Duodenal mucosa (tissue), 2 donors: ENCODE results near the gene CCDC177.
"Not testable (repeated sequence)": the region's sequence is repeated elsewhere in the genome, so short reads cannot be mapped to it uniquely, and the experiment has no call there.

Experiments used
- H3K27ac ChIP-seq: one replicate; pipeline ENCODE4 v1.7.0; 2013; ENCODE audit warnings: low read depth, low read length
- H3K27me3 ChIP-seq, 2 donors: one replicate each; pipeline ENCODE4 v1.7.0; 2013; ENCODE audit warnings: low read length in 2 of 2, control low read depth in 1 of 2; ENCODE audit not compliant: insufficient read depth in 2 of 2, control insufficient read depth in 1 of 2
- H3K36me3 ChIP-seq, 2 donors: one replicate each; pipeline ENCODE4 v1.7.0; 2013; ENCODE audit warnings: low read length in 2 of 2, control low read depth in 1 of 2; ENCODE audit not compliant: insufficient read depth in 2 of 2, control insufficient read depth in 1 of 2
- H3K4me1 ChIP-seq, 2 donors: one replicate each; pipeline ENCODE4 v1.7.0; 2013; ENCODE audit warnings: low read length in 2 of 2, control low read depth in 1 of 2; ENCODE audit not compliant: insufficient read depth in 2 of 2, control insufficient read depth in 1 of 2
- H3K4me3 ChIP-seq, 2 donors: one replicate each; pipeline ENCODE4 v1.7.0; 2013; ENCODE audit warnings: low read length in 2 of 2, low read depth in 1 of 2
- H3K9ac ChIP-seq, 2 donors: one replicate each; pipeline ENCODE4 v1.7.0; 2013; ENCODE audit warnings: low read length in 2 of 2, low read depth in 1 of 2
- H3K9me3 ChIP-seq, 2 donors: one replicate each; pipeline ENCODE4 v1.7.0; 2013; ENCODE audit warnings: low read length in 2 of 2, control low read depth in 1 of 2; ENCODE audit not compliant: control insufficient read depth in 1 of 2

Gene CCDC177

GRCh38 chr14:69600304-69600891 lies 25.7 kb upstream of the CCDC177 start:
- H3K27me3 ChIP-seq = no peaks in the 10 kb centered on the region
- H3K4me1 ChIP-seq = peaks cover under 1 to 3% of the 10 kb centered on the region in 2 donors
- H3K4me3 ChIP-seq = no peak overlapping the region
- H3K36me3 ChIP-seq = no peaks in the 10 kb centered on the region
- H3K9me3 ChIP-seq = no peaks in the 10 kb centered on the region
- no peak overlapping the region for H3K27ac ChIP-seq
- H3K9ac ChIP-seq = no peak overlapping the region

GRCh38 chr14:69599431-69599830 lies 24.8 kb upstream of the CCDC177 start:
- H3K9me3 ChIP-seq, H3K9ac ChIP-seq, H3K4me1 ChIP-seq, H3K27ac ChIP-seq, H3K36me3 ChIP-seq, H3K27me3 ChIP-seq, H3K4me3 ChIP-seq: not testable (repeated sequence)

GRCh38 chr14:69595336-69595735 lies 20.7 kb upstream of the CCDC177 start:
- Histone ChIP-seq H3K36me3 (no peaks in the 10 kb centered on the region), H3K9me3 (no peaks in the 10 kb centered on the region), H3K4me1 (no peaks in the 10 kb centered on the region), H3K9ac (no peak overlapping the region), H3K27me3 (no peaks in the 10 kb centered on the region), H3K27ac (no peak overlapping the region), H3K4me3 (no peak overlapping the region)

- no peak overlapping the region for H3K9ac ChIP-seq
- no peaks in the 10 kb centered on the region for H3K9me3 ChIP-seq
- H3K36me3 ChIP-seq = no peaks in the 10 kb centered on the region
- H3K27ac ChIP-seq = no peak overlapping the region
- H3K27me3 ChIP-seq = no peaks in the 10 kb centered on the region
- no peaks in the 10 kb centered on the region for H3K4me1 ChIP-seq
- no peak overlapping the region for H3K4me3 ChIP-seq
Observed at GRCh38 chr14:69594846-69595245, 20.2 kb upstream of the CCDC177 start.

GRCh38 chr14:69593018-69593677 lies 18.5 kb upstream of the CCDC177 start:
- H3K4me1 ChIP-seq = no peaks in the 10 kb centered on the region
- H3K36me3 ChIP-seq = no peaks in the 10 kb centered on the region
- H3K27me3 ChIP-seq = no peaks in the 10 kb centered on the region
- no peak overlapping the region for H3K9ac ChIP-seq
- H3K9me3 ChIP-seq = no peaks in the 10 kb centered on the region
- H3K27ac ChIP-seq = no peak overlapping the region
- H3K4me3 ChIP-seq = no peak overlapping the region

GRCh38 chr14:69591317-69591716 lies 16.6 kb upstream of the CCDC177 start:
- Histone ChIP-seq H3K9me3 (no peaks in the 10 kb centered on the region), H3K36me3 (no peaks in the 10 kb centered on the region), H3K9ac (no peak overlapping the region), H3K27ac (no peak overlapping the region), H3K4me1 (peaks cover 8 to 13% of the 10 kb centered on the region in 2 donors), H3K4me3 (no peak overlapping the region), H3K27me3 (no peaks in the 10 kb centered on the region)

GRCh38 chr14:69587389-69587788 lies 12.7 kb upstream of the CCDC177 start:
- no peaks in the 10 kb centered on the region for H3K9me3 ChIP-seq
- no peaks in the 10 kb centered on the region for H3K36me3 ChIP-seq
- H3K4me1 ChIP-seq = peaks cover 8 to 13% of the 10 kb centered on the region in 2 donors
- no peaks in the 10 kb centered on the region for H3K27me3 ChIP-seq
- no peak overlapping the region for H3K4me3 ChIP-seq
- H3K9ac ChIP-seq = no peak overlapping the region
- no peak overlapping the region for H3K27ac ChIP-seq

GRCh38 chr14:69586404-69586803 lies 11.7 kb upstream of the CCDC177 start:
- H3K9ac ChIP-seq = no peak overlapping the region
- no peak overlapping the region for H3K27ac ChIP-seq
- H3K27me3 ChIP-seq = no peaks in the 10 kb centered on the region
- H3K4me3 ChIP-seq = no peak overlapping the region
- H3K4me1 ChIP-seq = peaks cover 8 to 13% of the 10 kb centered on the region in 2 donors
- H3K36me3 ChIP-seq = no peaks in the 10 kb centered on the region
- no peaks in the 10 kb centered on the region for H3K9me3 ChIP-seq

GRCh38 chr14:69584389-69584788 lies 9.7 kb upstream of the CCDC177 start:
- H3K27ac ChIP-seq = no peak overlapping the region
- peaks cover 16 to 24% of the 10 kb centered on the region in 2 donors for H3K4me1 ChIP-seq
- H3K27me3 ChIP-seq = no peaks in the 10 kb centered on the region
- no peak overlapping the region for H3K4me3 ChIP-seq
- no peaks in the 10 kb centered on the region for H3K36me3 ChIP-seq
- H3K9me3 ChIP-seq = no peaks in the 10 kb centered on the region
- no peak overlapping the region for H3K9ac ChIP-seq

GRCh38 chr14:69582829-69583228 lies 8.2 kb upstream of the CCDC177 start:
- H3K27me3 ChIP-seq = no peaks in the 10 kb centered on the region
- H3K9me3 ChIP-seq = no peaks in the 10 kb centered on the region
- no peak overlapping the region for H3K9ac ChIP-seq
- H3K4me1 ChIP-seq = peaks cover 17 to 25% of the 10 kb centered on the region in 2 donors
- no peak overlapping the region for H3K27ac ChIP-seq
- no peak overlapping the region for H3K4me3 ChIP-seq
- H3K36me3 ChIP-seq = no peaks in the 10 kb centered on the region
